Astrocyte of the cerebellum (primary cell): Measurements from ENCODE around the gene SSC4D.

ENCODE experiments used
- DNase-seq: peaks from one replicate; pipeline ENCODE4 v3.0.0-alpha.2; 2011; ENCODE audit warnings: low read depth
- H3K4me3 ChIP-seq: 2 replicates; pipeline ENCODE4 v1.5.1; 2011; ENCODE audit warnings: mild to moderate bottlenecking, low read depth, low read length, moderate library complexity
- CTCF ChIP-seq: IDR thresholded peaks from 2 replicates; pipeline ENCODE4 v1.5.1; 2012; ENCODE audit warnings: low read length, low read depth, moderate library complexity, mild to moderate bottlenecking; ENCODE audit errors: missing control alignments
- in situ Hi-C: cut with HindIII; loops from 2 replicates; pipeline ENCODE4 v1.10.0; 2017; ENCODE audit warnings: low sequenced_read_pairs

The SSC4D gene

DNA sequence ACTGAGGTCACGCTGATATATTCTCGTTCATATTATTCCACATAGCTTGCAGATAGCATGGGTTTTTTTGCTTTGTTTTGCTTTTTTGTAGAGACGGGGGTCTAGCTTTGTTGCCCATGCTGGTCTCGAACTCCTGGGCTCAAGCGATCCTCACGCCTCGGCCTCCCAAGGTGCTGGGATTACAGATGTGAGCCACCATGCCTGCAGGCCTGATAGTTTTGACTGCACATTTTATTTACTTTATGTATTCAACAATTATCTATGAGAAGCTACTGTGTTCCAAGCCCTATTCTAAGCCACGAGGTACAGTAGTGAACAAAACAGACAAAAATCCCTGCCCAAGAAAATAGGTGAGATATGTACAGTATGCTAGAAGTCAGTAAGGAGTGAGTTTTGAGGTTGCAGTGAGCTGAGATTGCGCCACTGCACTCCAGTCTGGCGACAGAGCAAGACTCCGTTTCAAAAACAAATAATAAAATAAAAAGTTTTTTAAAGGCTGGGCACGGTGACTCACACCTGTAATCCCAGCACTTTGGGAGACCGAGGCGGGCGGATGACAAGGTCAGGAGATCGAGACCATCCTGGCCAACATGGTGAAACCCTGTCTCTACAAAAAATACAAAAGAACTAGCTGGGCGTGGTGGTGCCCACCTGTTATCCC lies 49.4 kb downstream of the SSC4D start:
- H3K4me3 ChIP-seq, result no peak overlapping the region
- TF ChIP-seq CTCF, result no peak
- in situ Hi-C loops, result no loop called here

GRCh38 chr7:76359111-76359977 lies 50.2 kb downstream of the SSC4D start:
- TF ChIP-seq CTCF, result peak; percentile 78
- peak; percentile 96 for DNase-seq
- in situ Hi-C loops, result no loop called here
- peak overlapping the region; percentile 67 for H3K4me3 ChIP-seq

More for the DNA sequence above, 49.4 kb downstream of the SSC4D start:
- DNase-seq, result no peak

GRCh38 chr7:76358481-76359110 lies 50.9 kb downstream of the SSC4D start, which contains the start of gene YWHAG:
TSS of gene YWHAG (minus strand) at chr7:76358991. CDS start at chr7:76358808, 183 bp downstream.
- no peak for TF ChIP-seq CTCF
- DNase-seq, result peak; percentile 49
- in situ Hi-C loops, result no loop called here

DNA sequence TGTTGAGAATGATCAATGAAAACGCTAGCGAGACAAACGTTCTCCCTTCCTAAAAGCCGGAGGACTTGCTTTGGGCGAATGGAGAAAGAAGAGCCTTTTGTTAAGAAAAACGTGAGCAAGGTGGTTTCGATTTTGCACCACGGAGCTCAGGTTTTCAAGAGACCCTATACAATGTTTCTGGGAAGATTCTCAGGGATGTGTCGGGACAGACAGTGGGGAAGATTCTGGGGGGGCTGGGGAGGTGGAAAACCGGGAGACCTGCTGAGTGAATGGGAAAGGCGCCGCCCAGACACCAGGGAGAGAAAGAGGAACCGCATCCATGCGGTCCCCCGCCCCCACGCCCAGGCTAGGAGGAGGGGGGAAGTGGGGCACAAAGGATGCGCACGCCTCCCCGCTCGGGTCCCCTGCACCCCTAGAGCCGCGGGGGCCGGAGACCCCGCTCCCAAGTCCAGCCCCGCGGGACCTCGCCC lies 51.5 kb downstream of the SSC4D start:
- in situ Hi-C loops, result no loop called here
- peak overlapping the region; percentile 67 for H3K4me3 ChIP-seq
- no peak for TF ChIP-seq CTCF
- no peak for DNase-seq

More at GRCh38 chr7:76358481-76359110, 50.9 kb downstream of the SSC4D start, which contains the start of gene YWHAG:
- H3K4me3 ChIP-seq, result peak within 1 kb of the TSS; percentile 67

GRCh38 chr7:76357475-76358010 lies 52.0 kb downstream of the SSC4D start:
- in situ Hi-C loops, result no loop called here
- TF ChIP-seq CTCF, result no peak
- no peak for DNase-seq
- H3K4me3 ChIP-seq, result peak overlapping the region; percentile 67

- TF ChIP-seq CTCF, result no peak
- H3K4me3 ChIP-seq, result peak overlapping the region; percentile 67
- in situ Hi-C loops, result no loop called here
- no peak for DNase-seq
These were observed 52.7 kb downstream of the SSC4D start for GRCh38 chr7:76356823-76357222.
